Central memory CD4-positive, alpha-beta T cell (primary cell): ENCODE results near the gene SLC25A36.

Source experiments
- DNase-seq: peaks from one replicate; pipeline ENCODE4 v3.0.0; 2022
- total RNA-seq, 3 experiments: gene quantifications; one replicate each; lab custom pipeline; 2026; lab: John Stamatoyannopoulos, UW

SLC25A36 gene, protein sequence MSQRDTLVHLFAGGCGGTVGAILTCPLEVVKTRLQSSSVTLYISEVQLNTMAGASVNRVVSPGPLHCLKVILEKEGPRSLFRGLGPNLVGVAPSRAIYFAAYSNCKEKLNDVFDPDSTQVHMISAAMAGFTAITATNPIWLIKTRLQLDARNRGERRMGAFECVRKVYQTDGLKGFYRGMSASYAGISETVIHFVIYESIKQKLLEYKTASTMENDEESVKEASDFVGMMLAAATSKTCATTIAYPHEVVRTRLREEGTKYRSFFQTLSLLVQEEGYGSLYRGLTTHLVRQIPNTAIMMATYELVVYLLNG
- 50.5 to 164 (median 76.9) reads per million in 3 experiments for total RNA-seq

DNA sequence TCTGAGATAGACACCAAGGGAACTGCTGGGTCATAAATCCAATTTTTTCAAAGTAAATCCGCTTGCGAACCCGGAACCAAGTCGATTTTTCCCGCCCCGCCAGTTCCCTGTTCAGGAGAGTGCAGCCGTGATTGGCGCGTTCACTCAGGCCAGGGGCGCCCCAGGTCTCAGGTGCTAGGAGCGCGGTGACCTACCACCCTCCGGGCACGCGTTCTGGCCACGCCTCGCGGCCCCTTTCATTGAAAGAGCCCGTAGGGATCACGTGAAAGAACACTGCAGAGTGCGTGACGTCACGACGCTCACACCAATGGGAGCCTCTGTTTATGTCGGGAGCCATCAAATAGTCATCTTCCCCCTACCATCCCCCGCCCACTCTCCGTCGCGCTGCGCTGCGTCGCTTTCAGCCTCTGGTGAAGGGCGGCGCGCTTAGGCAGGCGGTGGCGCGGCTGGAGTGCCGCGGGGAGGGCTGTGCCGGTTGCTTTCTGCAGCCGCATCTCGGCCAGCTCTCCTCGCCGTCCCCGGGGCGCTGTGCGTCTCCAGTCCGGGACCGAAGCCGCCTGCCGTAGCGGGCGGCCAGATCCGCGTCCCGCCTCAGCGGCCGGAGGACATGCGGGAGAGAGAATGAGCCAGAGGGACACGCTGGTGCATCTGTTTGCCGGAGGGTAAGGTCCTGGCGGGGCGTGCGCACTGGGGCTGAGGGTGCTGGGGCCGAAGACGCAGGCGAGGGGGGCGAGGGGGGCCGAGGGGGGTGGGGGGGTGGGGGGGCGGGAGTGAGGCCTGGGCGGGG is at the start of gene SLC25A36:
TSS of gene SLC25A36 (plus strand) at position 403 of the 787 bp plus-strand sequence. CDS start at position 622, 219 bp downstream.
- peak; percentile 94 for DNase-seq

DNA sequence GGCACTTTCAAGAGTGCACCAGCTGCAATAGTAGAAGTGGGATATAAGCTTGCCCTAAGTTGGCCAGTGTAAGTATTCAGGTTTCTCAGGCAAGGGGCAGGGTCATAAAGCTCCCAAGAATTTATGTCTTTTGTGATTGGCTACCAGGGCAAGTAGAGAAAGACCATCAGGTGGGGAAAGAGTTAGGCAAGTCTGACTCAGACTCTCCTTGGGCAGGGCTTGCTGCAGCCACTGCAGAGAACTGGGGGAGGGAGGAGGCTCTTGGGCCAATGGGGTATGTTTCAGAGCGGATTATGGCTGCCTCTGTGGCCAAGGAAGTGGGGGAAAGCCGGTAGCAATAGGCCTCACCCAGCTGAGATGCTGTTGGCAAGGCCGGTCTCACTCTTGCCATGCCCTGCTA is 44.6 kb upstream of the SLC25A36 start:
- no peak for DNase-seq

DNA sequence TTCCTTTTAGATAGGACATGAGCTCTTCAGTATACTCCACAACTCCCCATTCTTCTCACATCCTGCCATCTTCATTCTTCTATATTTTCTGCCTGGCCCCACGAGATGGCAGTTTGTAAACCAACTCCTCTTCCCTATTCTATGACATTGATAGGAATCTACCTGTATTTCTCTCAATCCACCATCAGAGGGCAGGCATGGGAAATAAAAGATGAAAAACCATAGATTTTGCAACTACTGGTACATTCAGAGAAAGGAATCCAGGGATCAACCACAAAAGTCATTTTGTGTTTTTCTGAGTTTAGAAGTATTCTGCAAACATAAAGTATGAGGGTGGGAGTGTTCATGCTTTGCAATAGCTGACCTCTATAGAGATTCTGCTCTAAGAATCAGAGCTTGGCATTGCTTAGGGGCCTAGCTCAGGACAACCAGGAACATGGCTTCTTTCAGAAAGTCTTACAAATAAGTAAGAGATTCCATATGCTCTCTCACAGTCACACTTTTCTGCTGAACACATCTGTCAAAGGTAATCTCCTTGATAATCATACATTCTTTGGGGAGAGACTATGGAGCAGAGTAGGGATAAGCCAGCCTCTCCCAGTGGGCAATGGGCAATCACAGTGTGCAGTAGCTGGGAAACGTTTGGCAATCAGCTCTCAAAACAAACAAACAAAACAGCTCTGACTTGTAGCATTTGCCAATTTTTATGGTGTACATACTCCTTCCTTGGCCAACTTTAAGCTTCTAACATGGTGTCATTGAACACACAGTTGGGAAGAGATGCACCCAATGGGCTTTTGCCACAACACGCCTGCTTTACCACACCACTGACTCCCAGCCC is 43.1 kb upstream of the SLC25A36 start:
- peak; percentile 20 for DNase-seq

DNA sequence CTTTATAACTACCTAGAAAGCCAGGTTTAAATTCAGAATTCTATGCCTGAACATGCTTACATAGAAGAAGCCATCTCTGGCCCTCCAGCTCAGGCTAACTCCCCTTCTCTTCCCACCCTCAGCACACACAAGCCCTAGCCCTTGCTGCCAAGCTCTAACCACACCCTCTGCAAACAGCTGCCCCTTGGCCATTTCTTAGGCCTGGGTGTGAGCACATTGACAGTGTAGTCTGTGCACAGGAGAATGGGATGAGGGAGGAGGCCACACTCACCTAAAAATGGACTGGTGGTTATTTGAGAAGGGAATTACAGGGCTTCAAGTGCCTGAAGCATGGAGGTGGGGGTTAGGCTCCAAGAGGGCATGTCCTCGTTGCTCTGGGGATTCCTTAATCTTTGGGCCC is 42.3 kb upstream of the SLC25A36 start:
- no peak for DNase-seq

DNA sequence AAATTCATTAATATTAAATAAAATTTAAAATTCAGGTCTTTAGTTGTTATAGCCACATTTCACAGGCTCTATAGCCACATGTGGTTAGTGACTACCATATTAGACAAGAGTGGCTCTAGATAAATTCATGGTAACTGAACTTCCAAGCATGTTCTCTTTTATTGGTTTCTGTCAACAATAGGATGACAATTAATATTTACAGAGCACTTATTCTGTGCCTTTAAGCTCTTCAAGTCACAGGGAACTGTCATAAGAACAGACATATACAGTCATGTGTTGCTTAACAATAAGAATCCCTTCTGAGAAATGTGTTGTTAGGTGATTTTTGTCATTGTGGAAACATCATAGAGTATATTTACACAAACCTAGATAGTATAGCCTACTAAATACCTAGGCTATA is 38.8 kb upstream of the SLC25A36 start:
- no peak for DNase-seq

DNA sequence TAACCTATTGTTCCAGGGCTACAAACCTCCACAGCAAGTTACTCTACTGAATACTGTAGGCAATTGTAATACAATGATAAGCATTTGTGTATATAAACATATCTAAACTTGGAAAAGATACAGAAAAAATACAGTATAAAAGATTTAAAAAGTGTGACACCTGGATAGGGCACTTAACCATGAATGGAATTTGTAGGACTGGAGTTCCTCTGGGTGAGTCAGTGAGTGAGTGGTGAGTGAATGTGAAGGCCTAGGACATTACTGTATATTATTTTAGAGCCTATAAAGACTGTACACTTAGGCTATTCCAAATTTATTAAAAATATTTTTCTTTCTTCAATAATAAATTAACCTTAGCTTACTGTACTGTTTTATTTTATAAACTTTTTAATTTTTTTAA is 38.4 kb upstream of the SLC25A36 start:
- DNase-seq: no peak

DNA sequence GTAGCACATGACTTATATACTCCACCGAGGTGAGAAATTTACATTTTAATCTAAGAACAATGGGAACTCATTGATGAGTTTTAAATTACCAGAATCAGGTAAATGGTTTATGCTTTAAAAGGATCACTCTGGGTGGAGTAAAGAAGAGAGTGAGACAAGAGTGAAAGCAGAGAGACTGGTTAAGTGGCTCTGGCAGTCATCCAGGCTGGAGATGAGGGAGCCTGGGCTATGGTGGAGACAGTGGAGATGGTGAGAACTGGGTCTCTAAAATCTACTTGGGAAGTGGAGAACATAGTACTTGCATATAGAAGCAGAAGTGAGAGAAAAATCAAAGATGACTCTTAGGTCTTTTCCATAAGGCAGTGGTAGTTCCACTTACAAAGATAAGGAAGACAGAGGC is 37.1 kb upstream of the SLC25A36 start:
- no peak for DNase-seq

DNA sequence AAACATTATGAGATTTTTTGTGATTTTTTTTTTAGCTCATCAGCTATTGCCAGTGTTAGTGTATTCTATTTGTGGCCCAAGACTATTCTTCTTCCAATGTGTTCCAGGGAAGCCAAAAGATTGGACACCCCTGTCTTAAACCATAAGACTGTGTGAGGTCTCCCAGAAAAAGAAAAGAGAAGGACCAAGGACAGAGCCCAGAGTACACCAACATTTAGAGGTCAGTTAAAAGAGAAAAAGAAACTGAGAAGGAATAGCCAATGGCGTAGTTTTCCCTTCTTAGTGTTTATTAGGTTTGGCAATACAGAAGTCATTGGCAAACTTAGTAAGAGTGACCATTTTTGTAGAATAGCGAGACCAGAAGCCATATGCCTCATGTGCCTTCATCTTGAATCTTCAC is 36.1 kb upstream of the SLC25A36 start:
- no peak for DNase-seq

DNA sequence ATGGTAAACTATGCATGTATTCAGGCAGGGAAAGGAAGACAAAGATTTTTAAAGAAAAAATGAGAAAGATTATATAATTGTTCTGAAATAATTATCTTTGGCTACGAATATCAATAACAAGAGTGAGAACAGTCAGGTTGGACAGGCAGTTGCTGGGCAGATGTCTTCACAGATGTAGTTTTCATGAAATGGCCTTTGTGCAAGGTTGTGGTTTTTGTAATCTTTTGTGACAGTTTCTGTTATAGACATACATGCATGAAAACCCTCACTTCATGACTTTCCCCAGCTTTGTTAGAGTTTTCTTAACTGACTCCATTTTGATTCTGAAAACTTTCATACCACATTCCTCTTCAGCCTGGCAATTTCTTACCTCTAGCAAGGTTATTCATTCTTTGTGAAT is 34.9 kb upstream of the SLC25A36 start:
- no peak for DNase-seq

DNA sequence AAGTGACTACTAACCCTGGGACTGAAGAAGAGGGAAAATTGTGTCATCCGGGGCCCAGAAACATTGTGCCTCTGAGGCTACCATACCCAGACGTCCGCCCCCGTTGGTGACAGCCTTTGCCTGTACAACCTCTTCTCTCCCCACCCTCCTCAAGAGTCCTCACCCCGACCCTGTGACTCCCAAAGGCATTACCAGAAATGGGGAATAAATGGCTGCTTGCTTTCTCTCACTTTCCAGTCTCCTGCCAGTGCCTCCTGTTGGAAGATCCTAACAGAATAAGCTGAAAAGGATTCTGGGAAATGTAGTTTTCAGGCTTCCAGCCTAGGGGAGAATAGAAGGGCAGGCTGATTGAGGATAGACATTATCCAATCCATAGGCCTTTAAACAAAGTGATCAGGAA is 30.8 kb upstream of the SLC25A36 start:
- no peak for DNase-seq

DNA sequence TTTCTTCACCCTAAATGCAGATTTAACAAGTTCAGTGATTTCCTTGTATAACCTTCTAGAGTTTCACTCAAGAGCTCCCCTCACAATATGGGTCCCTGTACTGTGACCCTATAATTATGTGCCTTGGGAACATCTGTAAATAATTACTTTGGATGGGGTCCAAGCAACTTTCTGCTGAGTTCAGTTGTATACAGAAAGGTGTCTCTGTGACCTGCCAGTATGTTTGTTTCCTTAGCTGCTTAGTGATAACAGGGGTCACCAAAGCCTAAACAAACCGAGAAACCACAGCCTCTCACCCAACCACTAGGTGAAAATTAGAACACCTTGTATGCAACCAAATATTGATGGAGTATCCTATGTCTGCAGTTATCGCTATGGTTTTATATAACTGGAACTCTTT is 29.8 kb upstream of the SLC25A36 start:
- no peak for DNase-seq

DNA sequence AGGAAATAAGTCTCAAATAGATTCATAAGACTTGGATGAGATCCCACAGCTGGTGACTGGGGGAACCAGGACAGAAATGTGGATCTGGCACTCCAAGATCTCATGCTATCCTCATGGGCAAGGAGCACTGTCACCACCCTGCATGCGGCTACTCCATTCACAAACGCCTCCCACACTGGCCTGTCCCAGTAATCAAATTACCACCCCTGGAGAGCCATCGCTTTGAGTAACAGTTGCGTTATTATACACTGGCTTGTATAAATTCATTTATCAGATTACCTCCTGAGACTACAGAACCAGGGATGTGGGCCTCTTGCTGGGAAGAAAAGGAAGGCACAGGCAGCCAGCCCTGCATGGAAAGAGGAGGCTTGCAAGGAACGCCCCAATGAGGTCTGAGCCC is 27.9 kb upstream of the SLC25A36 start:
- DNase-seq: no peak

DNA sequence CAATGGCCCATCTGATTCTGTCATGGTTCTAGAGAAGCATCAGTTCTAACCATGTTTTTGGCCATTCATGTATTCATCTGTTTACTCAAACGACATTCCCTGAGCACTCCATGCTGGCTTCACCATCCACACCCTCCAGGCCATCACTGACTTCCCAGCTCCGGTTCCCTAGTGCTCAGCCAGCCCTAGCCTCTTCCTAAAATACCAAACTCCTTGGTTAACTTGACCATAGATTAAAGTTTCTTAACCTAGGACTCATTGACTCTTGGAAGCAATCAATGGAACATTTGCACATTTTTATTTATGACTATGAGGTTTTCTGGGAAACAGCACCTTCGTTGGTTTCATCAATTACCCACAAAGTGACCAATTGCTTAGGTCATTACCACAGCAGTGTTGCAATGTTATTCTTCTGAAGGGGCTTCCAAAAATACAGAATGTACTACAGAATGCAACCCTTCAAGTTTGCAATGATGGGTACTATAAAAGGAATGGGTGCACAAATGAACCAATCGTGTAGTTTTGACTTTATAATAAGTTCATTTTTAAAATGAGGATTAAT is 27.2 kb upstream of the SLC25A36 start:
- DNase-seq: no peak

DNA sequence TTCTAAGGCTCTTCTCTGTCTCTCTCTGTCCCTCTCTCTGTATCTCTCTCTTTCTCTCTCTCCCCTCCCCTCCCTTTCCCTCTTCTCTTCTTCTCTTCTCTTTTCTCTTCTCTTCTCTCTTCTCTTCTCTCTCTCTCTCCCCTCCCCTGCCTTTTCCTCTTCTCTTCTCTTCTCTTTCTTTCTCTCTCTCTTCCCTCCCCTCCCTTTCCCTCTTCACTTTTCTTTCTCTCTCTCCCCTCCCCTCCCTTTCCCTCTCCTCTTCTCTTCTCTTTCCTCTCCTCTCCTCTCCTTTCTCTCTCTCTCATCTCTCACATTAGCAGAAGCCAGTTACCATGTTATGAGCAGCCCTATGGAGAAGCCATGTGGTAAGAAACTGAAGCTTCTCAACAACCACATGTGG is 25.0 kb upstream of the SLC25A36 start:
- no peak for DNase-seq

DNA sequence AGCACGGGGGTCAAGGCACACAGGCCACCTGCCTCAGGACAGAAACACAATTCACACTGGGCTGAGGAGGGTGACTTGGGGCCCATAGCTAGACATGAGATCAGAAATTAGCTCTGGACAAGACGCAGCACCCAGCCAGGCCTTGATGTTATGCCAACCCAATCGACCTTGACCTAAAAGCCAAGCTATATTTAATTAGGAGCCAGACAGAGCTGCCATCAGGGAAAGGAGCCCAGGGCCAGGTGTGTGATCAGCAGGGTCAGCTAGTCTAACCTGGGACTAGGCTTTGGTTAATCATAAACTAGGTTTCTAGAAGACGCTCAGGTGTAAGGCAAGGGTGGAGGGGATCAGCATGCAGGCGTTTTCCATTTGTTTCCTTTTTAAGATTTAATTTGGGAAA is 23.9 kb upstream of the SLC25A36 start:
- no peak for DNase-seq

DNA sequence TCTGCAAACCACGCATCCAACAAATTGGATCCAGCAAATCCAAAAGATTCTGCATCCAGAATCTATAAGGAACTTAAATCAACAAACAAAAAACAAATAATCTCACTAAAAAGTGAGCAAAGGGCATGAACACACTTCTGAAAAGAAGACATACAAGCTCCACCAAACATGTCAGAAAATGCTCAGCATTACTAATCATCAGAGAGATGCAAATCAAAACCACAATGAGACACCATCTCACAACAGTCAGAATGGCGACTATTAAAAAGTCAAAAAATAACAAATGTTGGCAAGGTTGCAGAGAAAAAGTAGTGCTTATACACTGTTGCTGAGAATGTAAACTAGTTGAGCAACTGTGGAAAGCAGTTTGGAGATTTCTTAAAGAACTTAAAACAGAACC is 21.6 kb upstream of the SLC25A36 start:
- DNase-seq: no peak

DNA sequence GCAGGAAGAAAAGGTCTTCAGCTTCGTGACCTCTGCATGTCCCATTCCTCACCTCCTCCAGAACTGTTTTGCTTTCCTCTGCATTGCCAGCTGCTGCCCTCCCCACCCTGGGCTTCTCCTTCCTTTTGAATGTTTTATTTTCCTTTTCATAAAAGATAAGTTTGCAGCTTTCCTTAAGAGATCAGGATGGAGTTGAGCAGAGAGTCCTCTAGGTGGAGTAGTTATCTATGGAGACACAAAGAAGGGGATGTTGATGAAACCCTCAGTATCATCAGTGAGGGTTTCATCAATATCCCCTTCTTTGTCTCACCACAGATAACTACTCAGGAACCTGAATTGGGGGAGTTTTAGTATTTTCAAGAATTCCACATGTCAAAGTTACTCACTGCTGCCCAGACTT is 19.0 kb upstream of the SLC25A36 start:
- DNase-seq: no peak

DNA sequence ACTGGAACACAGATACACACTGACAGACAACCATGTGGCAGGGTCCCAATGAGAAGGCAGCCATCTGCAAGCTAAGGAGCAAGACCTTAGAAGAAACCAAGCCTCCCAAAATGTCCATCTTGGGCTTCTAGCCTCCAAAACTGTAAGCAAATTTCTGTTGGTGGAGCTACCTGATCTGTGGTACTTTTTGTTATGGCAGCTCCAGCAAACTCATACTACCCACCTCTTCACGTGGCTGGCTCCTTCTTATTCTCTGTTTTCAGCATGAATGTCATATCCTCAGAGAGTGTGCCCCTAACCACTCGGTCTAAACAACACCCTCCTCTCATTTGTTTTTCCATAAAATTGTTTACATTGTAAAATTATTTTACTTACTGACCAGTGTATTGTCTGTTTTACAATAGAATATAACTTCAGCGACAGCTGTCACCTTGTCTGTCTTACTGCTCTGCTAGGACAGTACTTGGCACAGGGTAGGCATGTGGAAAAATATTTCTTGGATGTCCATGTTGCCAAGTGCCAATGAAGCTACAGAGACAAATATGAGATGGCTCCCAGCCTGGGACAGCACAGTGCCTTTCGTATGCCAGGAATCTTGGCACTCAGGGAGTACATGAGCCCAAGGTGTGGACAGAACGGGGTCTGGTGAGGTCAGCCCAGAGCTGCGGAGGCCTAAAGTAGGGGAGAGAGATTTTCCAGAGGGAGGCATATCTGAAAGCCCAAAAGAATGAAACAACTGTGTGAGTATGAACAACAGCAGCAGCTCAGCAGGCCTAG is 17.4 kb upstream of the SLC25A36 start:
- no peak for DNase-seq

DNA sequence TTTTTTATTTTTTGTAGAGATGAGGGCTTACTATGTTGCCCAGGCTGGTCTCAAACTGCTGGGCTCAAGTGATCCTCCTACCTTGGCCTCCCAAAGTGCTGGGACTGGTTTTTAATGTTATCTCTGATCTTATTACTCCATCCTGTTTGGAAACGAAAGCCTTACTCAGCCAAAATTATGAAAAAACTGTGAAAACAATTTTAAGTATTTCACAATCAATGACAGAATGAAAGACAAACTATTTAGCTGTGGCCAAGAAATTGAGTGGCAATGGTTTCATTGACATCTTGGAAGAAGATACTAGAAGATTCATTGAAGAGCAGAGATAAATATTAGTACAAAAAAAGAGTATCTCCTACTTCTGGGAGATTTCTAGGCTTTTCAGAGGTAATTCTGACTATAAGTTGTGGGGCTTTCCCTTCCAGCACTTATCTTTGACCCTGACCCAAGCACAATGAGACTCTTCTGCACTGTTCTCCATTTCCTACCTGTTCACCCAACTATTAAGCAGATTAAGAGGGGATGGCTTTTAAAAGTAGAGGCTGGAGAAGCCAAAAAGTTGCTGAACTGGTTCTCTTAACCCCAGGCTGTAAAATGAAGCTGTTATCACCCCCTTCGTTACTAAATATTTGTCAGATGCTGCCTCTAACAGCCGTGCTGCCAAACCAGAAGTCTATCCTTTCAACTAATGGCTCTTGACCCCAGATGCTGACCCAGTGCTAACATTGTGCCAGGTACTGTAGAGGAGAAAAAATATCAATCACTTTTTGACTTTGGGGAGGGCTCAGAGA is 14.2 kb upstream of the SLC25A36 start:
- no peak for DNase-seq

DNA sequence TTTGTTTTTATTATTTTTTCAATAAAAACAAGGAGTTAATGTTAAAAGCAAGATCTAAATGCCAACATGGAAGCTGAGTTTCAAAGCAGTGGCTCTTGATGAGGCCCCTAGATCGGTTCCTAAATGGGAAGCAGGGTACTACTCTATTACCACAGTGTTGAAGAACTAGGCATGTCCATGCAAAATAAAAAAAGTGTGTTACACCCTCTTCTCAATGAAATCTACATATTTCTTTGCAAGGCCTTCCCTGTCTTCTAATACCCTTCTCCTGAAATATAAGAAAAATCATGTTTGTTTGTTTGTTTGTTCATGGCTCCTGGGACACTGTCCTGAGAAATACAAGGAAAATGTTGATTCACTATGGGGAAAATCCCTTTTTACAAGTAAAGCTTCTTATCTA is 12.2 kb upstream of the SLC25A36 start:
- DNase-seq: no peak

DNA sequence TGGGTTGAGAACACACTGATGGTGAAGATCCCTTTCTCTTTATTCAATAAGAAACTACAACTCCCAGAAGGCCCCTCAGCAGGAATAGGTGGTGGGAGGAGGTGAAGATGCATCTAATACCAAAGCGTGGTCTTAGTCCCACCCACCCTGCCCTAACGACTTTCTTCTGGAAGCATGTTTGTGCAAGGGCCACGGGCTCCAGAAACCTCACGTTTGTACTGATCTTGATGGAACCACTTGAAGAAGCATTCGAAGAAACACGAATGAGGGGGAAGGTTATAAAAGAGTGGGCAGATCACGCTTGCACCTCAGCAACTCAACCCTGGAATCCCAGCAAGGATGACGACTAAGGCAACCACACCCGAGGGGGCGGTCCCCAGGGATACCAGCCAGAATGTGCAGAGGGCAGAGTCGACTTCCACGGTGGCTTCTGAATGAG is 10.6 kb upstream of the SLC25A36 start:
- no peak for DNase-seq
